HL-60 (cell line): ENCODE results near the gene TM7SF2.

Experiments used
- GABPA ChIP-seq: IDR thresholded peaks from 2 replicates; pipeline ENCODE4 v1.6.1; 2012; ENCODE audit warnings: low read depth
- POLR2AphosphoS5 ChIP-seq: IDR thresholded peaks from 2 replicates; pipeline ENCODE4 v1.6.1; 2012; ENCODE audit warnings: low read depth
- TF ChIP-seq, protein P1 (sequence below): IDR thresholded peaks from one replicate; pipeline ENCODE4 v1.5.1; 2011; ENCODE audit warnings: low read length, control low read depth, inconsistent platforms; ENCODE audit not compliant: insufficient read depth

DNA sequence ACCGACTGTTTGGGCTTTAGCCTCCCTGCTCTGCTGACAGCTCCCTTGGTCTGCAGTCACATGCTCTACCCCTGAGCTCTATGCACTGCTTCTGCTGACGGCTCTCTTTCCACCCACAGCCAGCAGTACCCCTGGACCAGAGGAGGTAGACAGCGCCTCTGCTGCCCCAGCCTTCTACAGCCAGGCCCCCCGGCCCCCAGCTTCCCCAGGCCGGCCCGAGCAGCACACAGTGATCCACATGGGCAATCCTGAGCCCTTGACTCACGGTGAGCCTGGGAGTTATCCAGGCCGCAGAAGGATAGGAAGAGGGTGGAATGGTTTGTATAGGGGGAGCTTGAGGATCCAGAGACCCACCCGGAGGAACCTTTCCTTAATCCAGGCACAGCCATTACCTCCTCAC lies 24.9 kb upstream of the TM7SF2 start:
- TF ChIP-seq, protein P1, sequence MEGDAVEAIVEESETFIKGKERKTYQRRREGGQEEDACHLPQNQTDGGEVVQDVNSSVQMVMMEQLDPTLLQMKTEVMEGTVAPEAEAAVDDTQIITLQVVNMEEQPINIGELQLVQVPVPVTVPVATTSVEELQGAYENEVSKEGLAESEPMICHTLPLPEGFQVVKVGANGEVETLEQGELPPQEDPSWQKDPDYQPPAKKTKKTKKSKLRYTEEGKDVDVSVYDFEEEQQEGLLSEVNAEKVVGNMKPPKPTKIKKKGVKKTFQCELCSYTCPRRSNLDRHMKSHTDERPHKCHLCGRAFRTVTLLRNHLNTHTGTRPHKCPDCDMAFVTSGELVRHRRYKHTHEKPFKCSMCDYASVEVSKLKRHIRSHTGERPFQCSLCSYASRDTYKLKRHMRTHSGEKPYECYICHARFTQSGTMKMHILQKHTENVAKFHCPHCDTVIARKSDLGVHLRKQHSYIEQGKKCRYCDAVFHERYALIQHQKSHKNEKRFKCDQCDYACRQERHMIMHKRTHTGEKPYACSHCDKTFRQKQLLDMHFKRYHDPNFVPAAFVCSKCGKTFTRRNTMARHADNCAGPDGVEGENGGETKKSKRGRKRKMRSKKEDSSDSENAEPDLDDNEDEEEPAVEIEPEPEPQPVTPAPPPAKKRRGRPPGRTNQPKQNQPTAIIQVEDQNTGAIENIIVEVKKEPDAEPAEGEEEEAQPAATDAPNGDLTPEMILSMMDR = no peak
- no peak for TF ChIP-seq POLR2AphosphoS5
- TF ChIP-seq GABPA = no peak
